Tibial artery (tissue), 4 donors: ENCODE measurements around the gene GGACT.

Source experiments
- DNase-seq, 2 donors: peaks; one replicate each; pipeline ENCODE4 v3.0.0-alpha.2; 2019
- H3K27ac ChIP-seq, 2 donors: fragments of 200-600 bp; sonication (generic) in 1 of 2; 1 replicate in 1 of 2; 2 replicates in 1 of 2; pipeline ENCODE4 v1.5.1; 2018 to 2019; ENCODE audit warnings: mild to moderate bottlenecking in 1 of 2
- H3K27me3 ChIP-seq, 2 donors: fragments of 200-600 bp; sonication (generic) in 1 of 2; one replicate each; pipeline versions ENCODE4 v1.5.1 to v1.6.0; 2016 to 2019
- H3K36me3 ChIP-seq, 3 donors: fragments of 200-600 bp; sonication (generic) in 2 of 3; one replicate each; pipeline ENCODE4 v1.5.1; 2016 to 2019; ENCODE audit warnings: mild to moderate bottlenecking in 2 of 3
- H3K4me1 ChIP-seq, 4 donors: fragments of 200-600 bp; sonication (generic) in 2 of 4; 1 replicate in 3 of 4; 2 replicates in 1 of 4; pipeline ENCODE4 v1.5.1; 2016 to 2019
- H3K4me3 ChIP-seq, 2 donors: fragments of 200-600 bp; sonication (generic) in 1 of 2; 1 replicate in 1 of 2; 2 replicates in 1 of 2; pipeline ENCODE4 v1.5.1; 2018 to 2019; ENCODE audit warnings: mild to moderate bottlenecking in 2 of 2
- H3K9me3 ChIP-seq, 3 donors: fragments of 200-600 bp; sonication (generic) in 1 of 3; one replicate each; pipeline ENCODE4 v1.5.1; 2016 to 2019
- intact Hi-C: fragments of 100-400 bp; cut with DNase I; formaldehyde crosslinking; loops from one replicate; pipeline ENCODE4 v1.15.0; 2023; ENCODE audit warnings: low total_unique reads
- TF ChIP-seq, protein P1 (sequence below), 2 experiments: fragments of 200-600 bp in 1 of 2; fragments of 450-650 bp in 1 of 2; IDR thresholded peaks; one replicate each; pipeline ENCODE4 v1.5.1; 2017 to 2019; ENCODE audit warnings: antibody characterized with exemption in 2 of 2, mild to moderate bottlenecking in 1 of 2, moderate library complexity in 1 of 2

The GGACT gene

DNA sequence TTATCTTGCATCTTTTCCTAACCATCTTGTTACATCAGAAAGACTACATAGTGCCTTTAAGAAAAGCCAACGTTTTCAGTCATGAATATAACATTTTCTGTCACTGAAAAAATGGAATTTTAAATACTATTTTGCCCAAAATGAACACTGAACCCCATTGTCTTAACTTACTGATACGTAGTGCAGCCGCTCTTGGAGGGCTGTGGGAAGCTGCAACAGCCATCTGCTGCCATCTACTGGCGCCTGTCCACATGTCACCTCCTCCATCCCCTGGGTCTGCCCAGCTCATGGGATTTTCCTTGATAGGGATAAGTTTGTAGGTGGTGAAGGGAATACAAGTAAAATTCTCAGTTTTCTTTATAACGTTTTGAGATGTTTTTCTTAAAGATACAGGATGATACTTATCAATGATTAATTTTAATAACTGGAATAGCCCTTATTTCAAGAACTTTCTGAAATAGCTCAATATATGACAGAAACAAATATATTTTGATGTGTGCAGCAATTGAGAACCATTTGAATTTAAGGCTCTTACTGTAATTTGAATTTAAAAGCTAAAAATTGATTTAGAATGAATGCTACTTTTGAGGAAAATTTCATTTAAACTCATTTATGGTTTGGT is 73.7 kb downstream of the GGACT start:
- TF ChIP-seq, protein P1, sequence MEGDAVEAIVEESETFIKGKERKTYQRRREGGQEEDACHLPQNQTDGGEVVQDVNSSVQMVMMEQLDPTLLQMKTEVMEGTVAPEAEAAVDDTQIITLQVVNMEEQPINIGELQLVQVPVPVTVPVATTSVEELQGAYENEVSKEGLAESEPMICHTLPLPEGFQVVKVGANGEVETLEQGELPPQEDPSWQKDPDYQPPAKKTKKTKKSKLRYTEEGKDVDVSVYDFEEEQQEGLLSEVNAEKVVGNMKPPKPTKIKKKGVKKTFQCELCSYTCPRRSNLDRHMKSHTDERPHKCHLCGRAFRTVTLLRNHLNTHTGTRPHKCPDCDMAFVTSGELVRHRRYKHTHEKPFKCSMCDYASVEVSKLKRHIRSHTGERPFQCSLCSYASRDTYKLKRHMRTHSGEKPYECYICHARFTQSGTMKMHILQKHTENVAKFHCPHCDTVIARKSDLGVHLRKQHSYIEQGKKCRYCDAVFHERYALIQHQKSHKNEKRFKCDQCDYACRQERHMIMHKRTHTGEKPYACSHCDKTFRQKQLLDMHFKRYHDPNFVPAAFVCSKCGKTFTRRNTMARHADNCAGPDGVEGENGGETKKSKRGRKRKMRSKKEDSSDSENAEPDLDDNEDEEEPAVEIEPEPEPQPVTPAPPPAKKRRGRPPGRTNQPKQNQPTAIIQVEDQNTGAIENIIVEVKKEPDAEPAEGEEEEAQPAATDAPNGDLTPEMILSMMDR (IDR thresholded peaks at IDR 0.05) = peak; percentile 81 to 90
- peak; percentile 74 to 86 for DNase-seq

DNA sequence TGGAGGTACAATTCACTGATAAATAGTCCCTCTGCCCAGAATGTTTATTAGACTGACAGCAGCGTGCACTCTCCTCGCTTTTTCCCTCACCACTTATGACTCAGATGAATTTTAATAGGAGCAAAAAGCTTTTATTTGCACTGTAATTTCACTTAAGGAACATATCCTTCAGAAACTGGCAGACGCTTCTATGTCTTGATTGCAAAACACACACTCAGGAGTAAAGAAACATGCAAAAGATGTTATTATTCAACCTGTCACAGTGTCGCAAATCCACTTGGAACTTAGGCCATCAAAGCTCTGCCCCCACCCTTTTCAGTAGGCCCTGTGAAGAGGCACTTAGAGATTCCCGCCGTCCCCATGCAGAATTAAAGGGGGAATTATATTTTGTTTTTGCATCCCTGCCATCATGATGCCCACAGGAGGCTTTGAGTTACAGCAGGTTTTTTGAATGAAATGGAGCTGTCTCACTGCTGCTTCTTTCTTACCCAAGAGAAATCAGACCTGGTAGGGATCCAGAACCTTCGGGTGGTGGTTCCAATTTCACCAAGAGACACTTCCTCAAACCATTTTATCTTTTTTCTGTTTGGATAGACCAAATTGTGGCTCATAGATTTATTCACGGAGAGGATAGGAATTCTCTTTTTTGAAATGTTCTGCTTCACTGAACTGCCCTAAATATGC is 74.5 kb downstream of the GGACT start:
- TF ChIP-seq, protein P1 (IDR thresholded peaks at IDR 0.05) = no peak
- Histone ChIP-seq H3K9me3 (no peaks in the 10 kb centered on the region), H3K4me1 (no peaks in the 10 kb centered on the region), H3K4me3 (no peak overlapping the region), H3K27ac (no peak overlapping the region), H3K27me3 (no peaks in the 10 kb centered on the region), H3K36me3 (peaks cover 0 to 11% (median 0%) of the 10 kb centered on the region in 3 donors)
- intact Hi-C loops = loop anchor here (5.0 to 10.0 kb wide), 2 partner anchors 599 to 847 kb away; no protein-coding TSS in a partner anchor
- DNase-seq = no peak

More for the DNA sequence above, 73.7 kb downstream of the GGACT start:
- no peak overlapping the region for H3K4me3 ChIP-seq
- intact Hi-C loops = loop anchor here (5.0 to 10.0 kb wide), 2 partner anchors 600 to 848 kb away; no protein-coding TSS in a partner anchor
- H3K36me3 ChIP-seq = peaks cover 0 to 11% (median 0%) of the 10 kb centered on the region in 3 donors
- H3K4me1 ChIP-seq = no peaks in the 10 kb centered on the region
- H3K27me3 ChIP-seq = no peaks in the 10 kb centered on the region
- H3K27ac ChIP-seq = no peak overlapping the region
- H3K9me3 ChIP-seq = no peaks in the 10 kb centered on the region

DNA sequence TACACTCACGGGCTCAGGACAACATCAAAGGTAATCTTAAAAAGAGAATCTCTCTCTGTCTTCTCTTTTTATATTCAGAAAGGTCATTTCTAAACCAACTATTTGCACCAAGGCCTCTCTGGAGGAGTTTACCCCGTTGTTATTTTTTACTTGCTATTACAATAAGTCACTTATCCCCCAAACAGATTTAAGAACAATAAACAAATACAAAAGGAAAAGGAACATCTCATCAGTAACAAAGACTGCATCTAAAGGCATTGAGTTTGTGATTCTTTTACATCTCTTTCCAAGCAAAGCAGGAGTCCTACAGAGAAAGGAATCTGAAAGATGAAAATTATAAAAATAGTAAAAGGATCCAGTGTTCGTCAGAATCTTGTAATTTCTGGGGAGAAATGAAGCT is 75.4 kb downstream of the GGACT start:
- intact Hi-C loops = loop anchor here (5.0 to 10.0 kb wide), 2 partner anchors 598 to 846 kb away; no protein-coding TSS in a partner anchor

DNA sequence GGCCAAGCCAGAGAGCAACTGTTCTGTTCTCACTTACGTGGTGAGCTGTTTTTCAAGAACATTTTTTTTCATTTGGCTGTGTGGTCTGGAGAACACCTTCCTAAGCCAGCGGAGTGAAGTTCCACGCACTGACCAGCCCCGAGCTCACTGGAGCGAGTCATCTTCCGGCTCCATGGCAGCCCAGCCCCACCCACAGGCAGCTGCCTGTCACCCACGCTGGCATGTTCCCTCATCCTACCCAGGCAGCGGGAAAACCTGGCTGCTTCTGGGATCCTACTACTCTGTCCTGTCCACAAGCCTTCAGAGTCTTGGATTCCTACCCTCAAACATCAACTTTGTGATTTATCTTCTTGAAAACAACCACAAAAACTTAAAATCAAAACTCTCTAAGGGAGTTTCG is 76.2 kb downstream of the GGACT start:
- no peak overlapping the region for H3K4me3 ChIP-seq
- no peak for DNase-seq
- no peaks in the 10 kb centered on the region for H3K27me3 ChIP-seq
- no peaks in the 10 kb centered on the region for H3K4me1 ChIP-seq
- H3K9me3 ChIP-seq = no peaks in the 10 kb centered on the region
- TF ChIP-seq, protein P1 (IDR thresholded peaks at IDR 0.05) = no peak
- intact Hi-C loops = loop anchor here (5.0 to 10.0 kb wide), 2 partner anchors 598 to 845 kb away; no protein-coding TSS in a partner anchor
- H3K27ac ChIP-seq = no peak overlapping the region
- H3K36me3 ChIP-seq = peaks cover 0 to 11% (median 0%) of the 10 kb centered on the region in 3 donors

More for the DNA sequence above, 75.4 kb downstream of the GGACT start:
- no peak overlapping the region for H3K27ac ChIP-seq
- no peak overlapping the region for H3K4me3 ChIP-seq
- no peaks in the 10 kb centered on the region for H3K27me3 ChIP-seq
- no peaks in the 10 kb centered on the region for H3K9me3 ChIP-seq
- no peak for DNase-seq
- TF ChIP-seq, protein P1 (IDR thresholded peaks at IDR 0.05) = no peak
- peaks cover 0 to 11% (median 0%) of the 10 kb centered on the region in 3 donors for H3K36me3 ChIP-seq
- H3K4me1 ChIP-seq = no peaks in the 10 kb centered on the region

DNA sequence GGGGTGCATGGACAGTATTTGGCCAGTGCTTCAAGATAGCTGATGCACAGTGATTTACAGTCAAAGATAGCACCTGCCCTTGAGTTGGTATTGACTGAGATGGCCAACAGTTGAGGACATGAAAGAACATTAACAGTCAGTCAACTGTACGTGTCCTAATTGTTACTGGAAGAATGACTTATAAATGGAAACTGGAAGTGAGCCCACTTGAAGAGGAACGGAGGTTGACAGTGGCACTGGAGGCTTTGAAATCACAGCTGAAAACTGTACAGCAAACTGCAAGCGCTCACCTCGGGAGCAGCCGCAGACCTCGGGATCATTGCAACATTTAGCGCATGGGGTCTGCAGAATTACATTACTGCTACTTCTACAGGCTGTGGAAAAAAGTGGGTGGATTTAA is 77.1 kb downstream of the GGACT start:
- Histone ChIP-seq H3K4me3 (no peak overlapping the region), H3K4me1 (no peaks in the 10 kb centered on the region), H3K27me3 (no peaks in the 10 kb centered on the region), H3K27ac (no peak overlapping the region), H3K36me3 (peaks cover 0 to 11% (median 0%) of the 10 kb centered on the region in 3 donors), H3K9me3 (no peaks in the 10 kb centered on the region)
- no peak for DNase-seq
- intact Hi-C loops = loop anchor here (5.0 to 10.0 kb wide), 2 partner anchors 597 to 844 kb away; no protein-coding TSS in a partner anchor
- TF ChIP-seq, protein P1 (IDR thresholded peaks at IDR 0.05) = no peak
